ENCODE results near the gene SNX33.

SNX33 gene

GRCh38 chr15:75606026-75606425 lies 41.7 kb upstream of the SNX33 start:
- no peak for TF ChIP-seq EZH2phosphoT487 (conservative IDR thresholded peaks at IDR 0.05; ENCODE audit: low read length)
- TF ChIP-seq CTCF (IDR thresholded peaks at IDR 0.05; ENCODE audit: insufficient read depth, low read length, poor library complexity, severe bottlenecking) = no peak
- Histone ChIP-seq H3K27ac (ENCODE audit: low read depth, low read length) (no peak overlapping the region), H3K79me2 (ENCODE audit: insufficient read depth, low read length) (no peaks in the 10 kb centered on the region), H2AFZ (ENCODE audit: low read depth, low read length, severe bottlenecking) (no peak overlapping the region), H3K9me2 (replicated peaks; ENCODE audit: insufficient read depth, low read length) (no peaks in the 10 kb centered on the region), H3F3A (ENCODE audit: insufficient read depth) (no peaks in the 10 kb centered on the region), H3K27me3 (ENCODE audit: low read length) (no peaks in the 10 kb centered on the region), H3K9me3 (ENCODE audit: insufficient read depth, low read length) (no peaks in the 10 kb centered on the region), H3K4me3 (ENCODE audit: insufficient read depth, low read length, poor library complexity, severe bottlenecking) (no peak overlapping the region), H3K4me2 (ENCODE audit: low read depth, low read length, poor library complexity, severe bottlenecking) (no peak overlapping the region), H3K36me3 (ENCODE audit: low read length) (peaks cover 6% of the 10 kb centered on the region; the same call in 1 of the 2 replicates), H3K9ac (ENCODE audit: low read length) (no peak overlapping the region), H4K20me1 (ENCODE audit: low read depth, low read length) (no peaks in the 10 kb centered on the region)

GRCh38 chr15:75606711-75607699 lies 40.7 kb upstream of the SNX33 start:
- Histone ChIP-seq H4K20me1 (ENCODE audit: low read depth, low read length) (no peaks in the 10 kb centered on the region), H3K9me3 (ENCODE audit: insufficient read depth, low read length) (no peaks in the 10 kb centered on the region), H3K27me3 (ENCODE audit: low read length) (no peaks in the 10 kb centered on the region), H3K9me2 (replicated peaks; ENCODE audit: insufficient read depth, low read length) (no peaks in the 10 kb centered on the region), H3K9ac (ENCODE audit: low read length) (no peak overlapping the region), H3K36me3 (ENCODE audit: low read length) (peaks cover 6% of the 10 kb centered on the region; the same call in 1 of the 2 replicates), H2AFZ (ENCODE audit: low read depth, low read length, severe bottlenecking) (no peak overlapping the region), H3K4me2 (ENCODE audit: low read depth, low read length, poor library complexity, severe bottlenecking) (no peak overlapping the region), H3K4me3 (ENCODE audit: insufficient read depth, low read length, poor library complexity, severe bottlenecking) (no peak overlapping the region), H3K27ac (ENCODE audit: low read depth, low read length) (no peak overlapping the region), H3K79me2 (ENCODE audit: insufficient read depth, low read length) (no peaks in the 10 kb centered on the region), H3F3A (ENCODE audit: insufficient read depth) (no peaks in the 10 kb centered on the region)
- no peak for TF ChIP-seq EZH2phosphoT487 (conservative IDR thresholded peaks at IDR 0.05; ENCODE audit: low read length)
- no peak for TF ChIP-seq CTCF (IDR thresholded peaks at IDR 0.05; ENCODE audit: insufficient read depth, low read length, poor library complexity, severe bottlenecking)

GRCh38 chr15:75616766-75617165 lies 30.9 kb upstream of the SNX33 start:
- Histone ChIP-seq H3K27ac (ENCODE audit: low read depth, low read length) (no peak overlapping the region), H3K36me3 (ENCODE audit: low read length) (peaks cover 18% of the 10 kb centered on the region), H3F3A (ENCODE audit: insufficient read depth) (no peaks in the 10 kb centered on the region)

More at GRCh38 chr15:75616766-75617165, 30.9 kb upstream of the SNX33 start:
- Histone ChIP-seq H2AFZ (ENCODE audit: low read depth, low read length, severe bottlenecking) (no peak overlapping the region), H3K4me2 (ENCODE audit: low read depth, low read length, poor library complexity, severe bottlenecking) (no peak overlapping the region), H4K20me1 (ENCODE audit: low read depth, low read length) (no peaks in the 10 kb centered on the region), H3K9ac (ENCODE audit: low read length) (no peak overlapping the region), H3K79me2 (ENCODE audit: insufficient read depth, low read length) (no peaks in the 10 kb centered on the region), H3K27me3 (ENCODE audit: low read length) (no peaks in the 10 kb centered on the region), H3K4me3 (ENCODE audit: insufficient read depth, low read length, poor library complexity, severe bottlenecking) (no peak overlapping the region), H3K9me2 (replicated peaks; ENCODE audit: insufficient read depth, low read length) (no peaks in the 10 kb centered on the region), H3K9me3 (ENCODE audit: insufficient read depth, low read length) (no peaks in the 10 kb centered on the region)
- no peak for TF ChIP-seq CTCF (IDR thresholded peaks at IDR 0.05; ENCODE audit: insufficient read depth, low read length, poor library complexity, severe bottlenecking)
- no peak for TF ChIP-seq EZH2phosphoT487 (conservative IDR thresholded peaks at IDR 0.05; ENCODE audit: low read length)

All from SU-DHL-6 (cell line).